Activated CD4-positive, alpha-beta T cell treated with anti-CD3 and anti-CD28 coated beads, Interleukin-2, amount 10 ng/mL, durations not matched to agents 7 days and 5 days (primary cell): ENCODE data around the gene TRIM39. TPM values are rescaled to one million over a fixed set of nuclear protein-coding genes. Genes with fewer than 3 reads are reported as not detected.
"Not testable (repeated sequence)": the region's sequence is repeated elsewhere in the genome, so short reads cannot be mapped to it uniquely, and the experiment has no call there.

ENCODE experiments used
- CTCF ChIA-PET: fragments of 350-600 bp; sonication (Branson Sonifier 250); formaldehyde crosslinking; loops from one replicate; lab custom pipeline; 2021; ENCODE audit warnings: antibody characterized with exemption; lab: Charles Lee
- POLR2A ChIA-PET: fragments of 350-600 bp; sonication (Branson Sonifier 250); formaldehyde crosslinking; loops from one replicate; lab custom pipeline; 2021; ENCODE audit warnings: antibody characterized with exemption; lab: Charles Lee
- DNase-seq: peaks from one replicate; pipeline ENCODE4 v3.0.0-alpha.2; 2020
- H3K27ac Mint-ChIP-seq: one replicate; pipeline ENCODE4 v1.8.0; 2021; ENCODE audit warnings: mild to moderate bottlenecking, moderate library complexity, mixed read lengths
- H3K27me3 Mint-ChIP-seq: one replicate; pipeline ENCODE4 v1.8.0; 2021; ENCODE audit warnings: mixed read lengths
- H3K36me3 Mint-ChIP-seq: one replicate; pipeline ENCODE4 v1.8.0; 2021; ENCODE audit warnings: low read depth, mixed read lengths
- H3K4me1 Mint-ChIP-seq: one replicate; pipeline ENCODE4 v1.8.0; 2021; ENCODE audit warnings: mixed read lengths
- H3K4me3 Mint-ChIP-seq: one replicate; pipeline ENCODE4 v1.8.0; 2021; ENCODE audit warnings: mild to moderate bottlenecking, moderate library complexity, mixed read lengths
- H3K9me3 Mint-ChIP-seq: one replicate; pipeline ENCODE4 v1.8.0; 2021; ENCODE audit warnings: mixed read lengths
- total RNA-seq, 2 experiments: library from RNA; stranded (reverse); gene quantifications; one replicate each; pipeline ENCODE4 v1.2.3, GENCODE V29; 2021

Gene TRIM39
- total RNA-seq, 2 experiments from 2014 or later: 13.0 to 15.4 TPM

- Mint-ChIP-seq H3K27ac (no peak overlapping the region), H3K36me3 (no peaks in the 10 kb centered on the region), H3K9me3 (no peaks in the 10 kb centered on the region)
These were observed 28.6 kb downstream of the TRIM39 start for GRCh38 chr6:30355281-30355680.

GRCh38 chr6:30356536-30356935 lies 29.8 kb downstream of the TRIM39 start:
- peaks cover 9% of the 10 kb centered on the region for H3K4me1 Mint-ChIP-seq
- H3K27me3 Mint-ChIP-seq: peaks cover 78% of the 10 kb centered on the region
- no peaks in the 10 kb centered on the region for H3K36me3 Mint-ChIP-seq
- ChIA-PET CTCF (interaction anchor here (0.9 to 1.3 kb wide), 2 partner anchors 9 to 97 kb away, joined by 3 to 4 read pairs; no protein-coding TSS in a partner anchor), POLR2A (no interaction called here)
- H3K27ac Mint-ChIP-seq: no peak overlapping the region
- DNase-seq: no peak
- no peak overlapping the region for H3K4me3 Mint-ChIP-seq
- no peaks in the 10 kb centered on the region for H3K9me3 Mint-ChIP-seq

More at GRCh38 chr6:30355281-30355680, 28.6 kb downstream of the TRIM39 start:
- ChIA-PET CTCF (interaction anchor here (1.4 kb wide), 1 partner anchor 74 kb away, joined by 4 read pairs; no protein-coding TSS in a partner anchor), POLR2A (no interaction called here)
- Mint-ChIP-seq H3K4me3 (no peak overlapping the region), H3K27me3 (peaks cover 73% of the 10 kb centered on the region), H3K4me1 (peaks cover 11% of the 10 kb centered on the region)
- DNase-seq: no peak

- Mint-ChIP-seq H3K9me3 (no peaks in the 10 kb centered on the region), H3K36me3 (no peaks in the 10 kb centered on the region), H3K27ac (no peak overlapping the region), H3K27me3 (peaks cover 76% of the 10 kb centered on the region), H3K4me1 (peaks cover 9% of the 10 kb centered on the region), H3K4me3 (peak overlapping the region; percentile 73)
- POLR2A ChIA-PET: no interaction called here
- peak; percentile 59 for DNase-seq
- CTCF ChIA-PET: interaction anchor here (1.3 to 1.9 kb wide), 2 partner anchors 12 to 226 kb away, joined by 3 to 4 read pairs; no protein-coding TSS in a partner anchor
These were observed 31.2 kb downstream of the TRIM39 start for GRCh38 chr6:30357678-30358540.

GRCh38 chr6:30359276-30359675 lies 32.5 kb downstream of the TRIM39 start:
- peaks cover 9% of the 10 kb centered on the region for H3K4me1 Mint-ChIP-seq
- no peaks in the 10 kb centered on the region for H3K9me3 Mint-ChIP-seq
- H3K27me3 Mint-ChIP-seq: peaks cover 82% of the 10 kb centered on the region
- no peaks in the 10 kb centered on the region for H3K36me3 Mint-ChIP-seq
- no peak overlapping the region for H3K27ac Mint-ChIP-seq
- H3K4me3 Mint-ChIP-seq: no peak overlapping the region
- POLR2A ChIA-PET: no interaction called here
- CTCF ChIA-PET: interaction anchor here (0.8 to 1.9 kb wide), 2 partner anchors 192 to 228 kb away, joined by 3 to 4 read pairs; no protein-coding TSS in a partner anchor
- no peak for DNase-seq

- CTCF ChIA-PET: interaction anchor here (0.6 to 1.2 kb wide), 3 partner anchors 34 to 192 kb away, joined by 3 to 4 read pairs (median 3); no protein-coding TSS in a partner anchor
- no peak overlapping the region for H3K4me3 Mint-ChIP-seq
- no peaks in the 10 kb centered on the region for H3K9me3 Mint-ChIP-seq
- H3K4me1 Mint-ChIP-seq: peaks cover 9% of the 10 kb centered on the region
- no peaks in the 10 kb centered on the region for H3K36me3 Mint-ChIP-seq
- POLR2A ChIA-PET: no interaction called here
- H3K27me3 Mint-ChIP-seq: peaks cover 82% of the 10 kb centered on the region
- H3K27ac Mint-ChIP-seq: peak overlapping the region; percentile 14
- DNase-seq: no peak
These were observed 33.4 kb downstream of the TRIM39 start for GRCh38 chr6:30360139-30360538.

- Mint-ChIP-seq H3K36me3 (no peaks in the 10 kb centered on the region), H3K4me1 (peaks cover 9% of the 10 kb centered on the region), H3K27ac (no peak overlapping the region), H3K9me3 (no peaks in the 10 kb centered on the region), H3K4me3 (no peak overlapping the region), H3K27me3 (peaks cover 88% of the 10 kb centered on the region)
- CTCF ChIA-PET: no interaction called here
- no peak for DNase-seq
- POLR2A ChIA-PET: no interaction called here
These were observed 34.9 kb downstream of the TRIM39 start for GRCh38 chr6:30361661-30362060.

- ChIA-PET CTCF (interaction anchor here (1.1 kb wide), 1 partner anchor 150 kb away, joined by 4 read pairs; the partner anchor contains the start of gene TRIM26), POLR2A (no interaction called here)
- no peaks in the 10 kb centered on the region for H3K36me3 Mint-ChIP-seq
- no peaks in the 10 kb centered on the region for H3K9me3 Mint-ChIP-seq
- no peaks in the 10 kb centered on the region for H3K4me1 Mint-ChIP-seq
- no peak overlapping the region for H3K4me3 Mint-ChIP-seq
- H3K27me3 Mint-ChIP-seq: peaks cover 77% of the 10 kb centered on the region
- DNase-seq: no peak
- no peak overlapping the region for H3K27ac Mint-ChIP-seq
These were observed 36.7 kb downstream of the TRIM39 start for GRCh38 chr6:30363459-30363858.

GRCh38 chr6:30364591-30364990 lies 37.9 kb downstream of the TRIM39 start:
- ChIA-PET POLR2A (no interaction called here), CTCF (interaction anchor here (0.5 to 1.1 kb wide), 2 partner anchors 151 to 644 kb away, joined by 3 to 4 read pairs; partner anchors contain the start of gene TRIM26)
- Mint-ChIP-seq H3K4me1 (no peaks in the 10 kb centered on the region), H3K4me3 (no peak overlapping the region), H3K27ac (no peak overlapping the region), H3K9me3 (peaks cover 3% of the 10 kb centered on the region), H3K27me3 (peaks cover 77% of the 10 kb centered on the region), H3K36me3 (no peaks in the 10 kb centered on the region)
- no peak for DNase-seq

GRCh38 chr6:30369280-30369679 lies 42.6 kb downstream of the TRIM39 start:
- H3K36me3 Mint-ChIP-seq, DNase-seq, POLR2A ChIA-PET, H3K4me3 Mint-ChIP-seq, H3K9me3 Mint-ChIP-seq, H3K4me1 Mint-ChIP-seq, H3K27ac Mint-ChIP-seq: not testable (repeated sequence)
- peaks cover 46% of the 10 kb centered on the region for H3K27me3 Mint-ChIP-seq
- CTCF ChIA-PET: interaction anchor here (1.2 kb wide), 1 partner anchor 12 kb away, joined by 3 read pairs; no protein-coding TSS in a partner anchor

GRCh38 chr6:30378290-30378937 lies 51.7 kb downstream of the TRIM39 start:
- Mint-ChIP-seq H3K27me3 (peaks cover 62% of the 10 kb centered on the region), H3K36me3 (no peaks in the 10 kb centered on the region), H3K27ac (no peak overlapping the region), H3K4me1 (no peaks in the 10 kb centered on the region), H3K9me3 (no peaks in the 10 kb centered on the region), H3K4me3 (no peak overlapping the region)
- ChIA-PET CTCF (no interaction called here), POLR2A (no interaction called here)
- no peak for DNase-seq

GRCh38 chr6:30380464-30380863 lies 53.7 kb downstream of the TRIM39 start:
- H3K36me3 Mint-ChIP-seq: no peaks in the 10 kb centered on the region
- peaks cover 67% of the 10 kb centered on the region for H3K27me3 Mint-ChIP-seq
- no peak overlapping the region for H3K4me3 Mint-ChIP-seq
- CTCF ChIA-PET: interaction anchor here (1.0 to 1.1 kb wide), 2 partner anchors 17 to 69 kb away, joined by 3 read pairs; no protein-coding TSS in a partner anchor
- DNase-seq: no peak
- no peak overlapping the region for H3K27ac Mint-ChIP-seq
- POLR2A ChIA-PET: no interaction called here
- no peaks in the 10 kb centered on the region for H3K9me3 Mint-ChIP-seq
- no peaks in the 10 kb centered on the region for H3K4me1 Mint-ChIP-seq

- POLR2A ChIA-PET: no interaction called here
- Mint-ChIP-seq H3K27me3 (peaks cover 79% of the 10 kb centered on the region), H3K27ac (no peak overlapping the region)
These were observed 59.4 kb downstream of the TRIM39 start for GRCh38 chr6:30386166-30386565.

More at GRCh38 chr6:30386166-30386565, 59.4 kb downstream of the TRIM39 start:
- no peak overlapping the region for H3K4me3 Mint-ChIP-seq
- no peak for DNase-seq
- no peaks in the 10 kb centered on the region for H3K36me3 Mint-ChIP-seq
- CTCF ChIA-PET: no interaction called here
- no peaks in the 10 kb centered on the region for H3K9me3 Mint-ChIP-seq
- no peaks in the 10 kb centered on the region for H3K4me1 Mint-ChIP-seq
